Measurements from ENCODE around the gene NPC1. TPM values are rescaled to one million over a fixed set of nuclear protein-coding genes. Genes with fewer than 3 reads are reported as not detected.

NPC1 gene
- total and polyA plus RNA-seq, 4 donors, result 9.5 to 46.7 (median 27.3) TPM

- 46% methylated on average over 17 of the region's 17 CpGs for WGBS
- peak overlapping the region; percentile 23 to 64 for H3K27ac ChIP-seq (ENCODE audit: low read depth in 1 of 2, low read length in 2 of 2)
- H3K4me1 ChIP-seq (ENCODE audit: control insufficient read depth in 4 of 4, insufficient read depth in 4 of 4, low read length in 3 of 4), result peaks cover 0 to 1% (median 0%) of the 10 kb centered on the region in 4 donors
- no peaks in the 10 kb centered on the region for H3K9me3 ChIP-seq (ENCODE audit: control insufficient read depth in 4 of 4, low read length in 3 of 4)
- TF ChIP-seq REST (IDR thresholded peaks at IDR 0.05) (no peak), CTCF (IDR thresholded peaks at IDR 0.05; ENCODE audit: low read depth, low read length, missing input control) (peak; percentile 83), NR2F2 (IDR thresholded peaks at IDR 0.05) (no peak), HNF4G (IDR thresholded peaks at IDR 0.05) (no peak), FOXA2 (IDR thresholded peaks at IDR 0.05) (no peak), RAD21 (IDR thresholded peaks at IDR 0.05) (peak; percentile 89 to 94), HNF4A (conservative IDR thresholded peaks at IDR 0.05) (no peak)
- H3K9ac ChIP-seq (ENCODE audit: low read depth in 1 of 2, low read length in 2 of 2), result no peak overlapping the region
- peaks cover 9 to 46% (median 38%) of the 10 kb centered on the region in 4 donors for H3K36me3 ChIP-seq (ENCODE audit: control insufficient read depth in 4 of 4, insufficient read depth in 3 of 4, low read depth in 1 of 4, low read length in 3 of 4)
- no peaks in the 10 kb centered on the region for H3K27me3 ChIP-seq (ENCODE audit: control insufficient read depth in 4 of 4, insufficient read depth in 4 of 4, low read length in 3 of 4)
- DNase-seq (ENCODE audit: low spot score), result peak; percentile 80
- no peak overlapping the region for H3K4me3 ChIP-seq (ENCODE audit: low read depth in 1 of 3, low read length in 3 of 3)
Observed at GRCh38 chr18:23515911-23516546, 70.3 kb downstream of the NPC1 start.

GRCh38 chr18:23512641-23513040, 73.7 kb downstream of the NPC1 start:
- H3K36me3 ChIP-seq (ENCODE audit: control insufficient read depth in 4 of 4, insufficient read depth in 3 of 4, low read depth in 1 of 4, low read length in 3 of 4), result peaks cover 4 to 33% (median 19%) of the 10 kb centered on the region in 4 donors
- WGBS, result 95% methylated on average over 1 of the region's 1 CpG
- H3K27ac ChIP-seq (ENCODE audit: low read depth in 1 of 2, low read length in 2 of 2), result peak overlapping the region in 1 of 2 donors; percentile 7
- H3K4me1 ChIP-seq (ENCODE audit: control insufficient read depth in 4 of 4, insufficient read depth in 4 of 4, low read length in 3 of 4), result peaks cover 0 to 3% (median under 1%) of the 10 kb centered on the region in 4 donors
- DNase-seq (ENCODE audit: low spot score), result no peak
- no peak overlapping the region for H3K4me3 ChIP-seq (ENCODE audit: low read depth in 1 of 3, low read length in 3 of 3)
- H3K9ac ChIP-seq (ENCODE audit: low read depth in 1 of 2, low read length in 2 of 2), result no peak overlapping the region
- no peaks in the 10 kb centered on the region for H3K27me3 ChIP-seq (ENCODE audit: control insufficient read depth in 4 of 4, insufficient read depth in 4 of 4, low read length in 3 of 4)
- no peaks in the 10 kb centered on the region for H3K9me3 ChIP-seq (ENCODE audit: control insufficient read depth in 4 of 4, low read length in 3 of 4)
- TF ChIP-seq CTCF (IDR thresholded peaks at IDR 0.05; ENCODE audit: low read depth, low read length, missing input control), result no peak
- TF ChIP-seq ZBTB33 (IDR thresholded peaks at IDR 0.05), result no peak
- no peak for TF ChIP-seq FOXA2 (IDR thresholded peaks at IDR 0.05)
- TF ChIP-seq ATF3 (IDR thresholded peaks at IDR 0.05), result no peak
- TF ChIP-seq RXRA (IDR thresholded peaks at IDR 0.05), result no peak
- no peak for TF ChIP-seq HNF4G (IDR thresholded peaks at IDR 0.05)
- no peak for TF ChIP-seq TAF1 (conservative IDR thresholded peaks at IDR 0.05)
- no peak for TF ChIP-seq MAX (IDR thresholded peaks at IDR 0.05)
- no peak for TF ChIP-seq JUND (IDR thresholded peaks at IDR 0.05)
- TF ChIP-seq YY1 (IDR thresholded peaks at IDR 0.05), result no peak
- no peak for TF ChIP-seq SP1 (IDR thresholded peaks at IDR 0.05)
- TF ChIP-seq GABPA (IDR thresholded peaks at IDR 0.05 in 1 of 2, conservative IDR thresholded peaks at IDR 0.05 in 1 of 2), result no peak
- no peak for TF ChIP-seq FOXA1 (IDR thresholded peaks at IDR 0.05)
- no peak for TF ChIP-seq NR2F2 (IDR thresholded peaks at IDR 0.05)
- no peak for TF ChIP-seq RAD21 (IDR thresholded peaks at IDR 0.05)
- TF ChIP-seq REST (IDR thresholded peaks at IDR 0.05), result no peak
- no peak for TF ChIP-seq HNF4A (conservative IDR thresholded peaks at IDR 0.05)

Measured in liver (tissue), 9 donors.